Measurements from ENCODE around the gene MARS1.

The MARS1 gene

DNA sequence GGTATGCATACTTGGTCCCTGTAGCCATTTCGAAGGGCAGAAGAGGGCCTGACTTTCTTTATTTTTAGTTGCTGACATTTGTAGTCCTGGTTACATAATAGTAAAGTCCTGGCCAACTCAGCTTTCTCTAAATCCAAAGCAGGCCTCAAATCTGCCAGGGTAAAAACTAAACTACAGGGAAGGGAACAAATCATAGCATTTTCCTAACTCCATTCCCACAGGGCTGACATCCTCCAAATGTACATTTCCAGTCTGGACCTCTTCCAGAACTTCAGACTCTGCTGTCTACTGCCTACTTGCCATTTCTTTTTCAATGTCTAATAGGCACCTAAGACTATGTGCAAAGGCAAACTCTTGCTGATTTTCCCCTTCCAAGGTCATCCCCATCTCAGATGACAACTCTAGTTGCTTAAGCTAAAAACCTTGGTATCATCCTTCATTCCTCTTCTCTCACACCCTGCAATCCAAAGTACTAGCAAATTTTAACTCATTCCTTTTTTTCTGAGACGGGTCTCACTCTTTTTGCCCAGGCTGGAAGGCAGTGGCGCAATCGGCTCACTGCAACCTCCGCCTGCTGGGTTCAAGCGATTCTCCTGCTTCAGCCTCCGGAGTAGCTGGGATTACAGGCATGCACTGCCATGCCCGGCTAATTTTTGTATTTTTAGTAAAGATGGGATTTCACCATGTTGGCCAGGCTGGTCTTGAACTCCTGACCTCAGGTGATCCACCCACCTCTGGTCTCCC lies 30.5 kb downstream of the MARS1 start:
- no peak for DNase-seq

DNA sequence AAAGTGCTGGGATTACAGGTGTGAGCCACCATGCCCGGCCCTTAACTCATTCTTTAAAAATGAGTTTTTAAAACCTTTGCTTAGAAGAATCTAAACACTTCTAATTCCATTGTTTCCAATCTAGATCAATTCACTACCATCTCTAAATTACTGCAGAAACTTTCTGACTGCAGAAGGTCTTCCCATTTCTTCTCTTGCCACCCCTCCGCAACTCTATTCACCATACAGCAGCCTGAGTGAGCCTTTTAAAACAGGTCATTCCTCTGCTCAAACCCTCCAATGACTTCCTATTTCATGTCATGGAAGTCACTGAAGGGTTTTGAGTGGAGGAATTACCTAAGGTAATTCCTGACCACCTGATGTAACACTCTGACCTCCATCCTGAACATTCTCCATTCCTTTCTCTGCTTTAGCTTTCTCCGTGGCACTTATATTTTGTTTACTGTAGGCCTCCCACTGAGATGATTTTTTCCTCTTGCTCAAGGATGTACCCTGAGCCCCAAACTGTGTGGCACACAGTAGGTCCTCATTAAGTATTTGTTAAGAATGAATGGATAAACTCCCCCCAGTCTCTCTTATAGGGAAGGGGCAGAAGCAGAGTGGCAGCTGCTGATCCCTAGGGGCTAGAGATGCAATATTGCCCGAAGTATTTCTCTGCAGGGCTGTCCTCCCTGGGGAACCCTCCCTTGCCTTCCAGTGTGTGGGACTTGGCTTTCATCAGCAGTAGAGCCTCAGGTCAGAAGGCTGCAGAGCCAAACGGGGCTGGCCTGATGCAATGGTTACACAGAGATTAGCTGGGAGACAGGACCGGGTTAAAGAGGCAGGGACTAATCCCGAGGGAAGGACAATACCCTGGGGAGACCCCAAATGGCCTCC lies 31.3 kb downstream of the MARS1 start:
- no peak for DNase-seq

- no peak for DNase-seq
These were observed 31.9 kb downstream of the MARS1 start for GRCh38 chr12:57519796-57520052.

DNA sequence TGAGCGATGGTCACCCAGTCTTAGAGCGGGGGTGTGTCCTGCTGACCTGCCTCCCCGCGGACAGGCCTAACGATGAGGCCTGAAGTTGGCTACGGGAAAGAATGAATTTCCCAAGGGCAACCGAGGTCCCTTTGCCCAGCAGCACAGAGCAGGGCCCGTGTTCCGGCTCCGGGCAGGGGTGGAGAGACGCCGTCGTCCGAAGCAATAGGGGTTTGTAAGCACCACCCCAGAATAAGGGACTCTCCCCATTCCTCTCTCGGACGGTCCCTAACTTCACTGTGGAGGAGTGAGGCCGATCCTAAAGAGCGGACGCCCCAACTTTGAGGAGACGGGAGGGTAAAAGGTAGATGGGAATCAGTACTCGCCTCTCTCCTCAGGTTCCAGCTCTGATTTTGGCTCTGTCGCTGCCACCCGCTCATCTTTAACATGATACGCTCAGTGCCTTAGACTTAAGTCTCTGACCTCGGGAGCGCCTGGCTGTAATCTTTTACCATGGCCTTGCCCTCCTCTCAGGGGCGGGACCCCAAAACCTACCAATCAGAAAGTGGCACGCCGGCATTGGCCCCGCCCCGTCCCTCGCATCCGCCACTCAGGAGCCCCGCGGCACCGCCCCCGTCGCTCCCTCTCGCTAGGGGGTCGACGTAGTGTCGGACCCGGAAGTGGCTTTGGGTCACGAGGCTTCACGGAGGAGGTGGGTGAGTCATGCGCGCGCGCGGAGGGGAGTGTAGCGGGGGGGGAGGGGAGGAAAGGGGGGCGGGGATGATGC lies 32.4 kb downstream of the MARS1 start, which contains the start of gene DDIT3:
TSS of gene DDIT3 (minus strand) at position 462 of the 766 bp plus-strand sequence. CDS start 3,108 bp downstream, outside the sequence.
- DNase-seq, result peak; percentile 81

DNA sequence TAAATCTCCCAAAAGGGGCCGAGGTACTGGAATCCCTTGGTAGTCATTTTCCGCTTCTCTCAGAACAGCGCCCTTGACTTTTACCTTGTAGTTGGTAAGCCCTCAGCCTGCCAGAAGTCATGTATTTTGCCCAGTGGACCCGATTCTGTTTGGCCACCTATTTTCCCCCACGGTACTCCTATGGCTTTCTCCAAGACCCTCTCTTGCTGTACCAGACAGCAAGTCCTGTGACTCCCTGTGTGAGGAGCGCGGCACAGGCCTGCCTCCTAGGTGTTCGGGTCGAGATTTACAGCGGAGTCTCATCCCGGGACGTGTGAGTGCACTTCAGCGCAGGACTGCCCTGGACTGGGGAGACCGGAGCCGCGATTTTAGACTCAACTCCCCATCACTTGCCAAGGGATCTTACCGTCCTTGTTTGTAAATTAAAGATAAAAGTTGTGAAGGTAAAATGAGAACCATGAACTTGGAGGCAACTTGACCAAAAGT lies 33.7 kb downstream of the MARS1 start:
- DNase-seq, result no peak

GRCh38 chr12:57522011-57522886 lies 34.4 kb downstream of the MARS1 start, which contains the start of gene MBD6:
Gene MBD6, plus strand, starts transcription at chr12:57522824. Its CDS starts 1,480 bp downstream, at chr12:57524304.
- DNase-seq, result peak; percentile 99

GRCh38 chr12:57522887-57523705 lies 35.2 kb downstream of the MARS1 start:
- no peak for DNase-seq

DNA sequence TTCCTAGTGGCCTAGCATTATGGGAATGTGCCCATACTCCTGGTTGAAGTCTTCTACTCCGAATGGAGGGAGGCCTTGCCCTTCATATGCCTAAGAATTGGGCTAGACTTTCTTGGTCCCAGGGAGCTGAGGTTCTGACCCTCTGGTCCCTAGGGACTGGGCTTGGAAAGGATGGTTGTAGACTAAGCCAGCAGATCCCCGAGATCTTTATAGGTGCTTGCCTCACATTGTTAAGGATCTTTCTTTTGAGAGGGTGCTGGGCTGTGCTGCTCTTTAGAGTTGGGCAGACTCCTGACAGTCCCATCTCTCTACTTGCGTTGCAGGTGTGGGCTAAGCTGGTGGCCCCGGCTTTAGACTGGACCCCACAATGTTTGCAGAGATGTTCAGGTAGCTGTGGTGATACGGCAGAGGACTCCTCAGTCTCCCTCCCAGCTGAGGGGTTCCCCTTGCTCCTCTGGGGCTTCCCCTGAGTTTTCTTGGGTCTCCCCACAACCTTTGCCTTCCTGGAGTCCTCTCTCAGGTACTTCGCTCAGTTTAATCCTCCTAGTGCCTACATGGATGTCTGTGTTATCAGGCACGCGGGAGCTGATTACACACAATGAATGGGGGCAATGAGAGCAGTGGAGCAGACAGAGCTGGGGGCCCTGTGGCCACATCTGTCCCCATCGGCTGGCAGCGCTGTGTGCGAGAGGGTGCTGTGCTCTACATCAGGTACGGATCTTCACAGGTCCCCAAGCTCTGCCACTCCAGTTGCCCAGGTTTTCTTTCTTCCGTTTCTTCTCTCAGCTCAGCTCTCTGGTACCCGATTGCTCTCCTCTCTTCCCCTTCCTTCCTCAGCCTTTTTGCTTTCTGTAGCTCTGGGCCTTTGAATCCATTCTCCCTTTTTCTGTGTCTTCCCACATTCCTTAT lies 36.1 kb downstream of the MARS1 start:
- DNase-seq, result no peak

GRCh38 chr12:57524814-57525614 lies 37.1 kb downstream of the MARS1 start:
- no peak for DNase-seq

DNA sequence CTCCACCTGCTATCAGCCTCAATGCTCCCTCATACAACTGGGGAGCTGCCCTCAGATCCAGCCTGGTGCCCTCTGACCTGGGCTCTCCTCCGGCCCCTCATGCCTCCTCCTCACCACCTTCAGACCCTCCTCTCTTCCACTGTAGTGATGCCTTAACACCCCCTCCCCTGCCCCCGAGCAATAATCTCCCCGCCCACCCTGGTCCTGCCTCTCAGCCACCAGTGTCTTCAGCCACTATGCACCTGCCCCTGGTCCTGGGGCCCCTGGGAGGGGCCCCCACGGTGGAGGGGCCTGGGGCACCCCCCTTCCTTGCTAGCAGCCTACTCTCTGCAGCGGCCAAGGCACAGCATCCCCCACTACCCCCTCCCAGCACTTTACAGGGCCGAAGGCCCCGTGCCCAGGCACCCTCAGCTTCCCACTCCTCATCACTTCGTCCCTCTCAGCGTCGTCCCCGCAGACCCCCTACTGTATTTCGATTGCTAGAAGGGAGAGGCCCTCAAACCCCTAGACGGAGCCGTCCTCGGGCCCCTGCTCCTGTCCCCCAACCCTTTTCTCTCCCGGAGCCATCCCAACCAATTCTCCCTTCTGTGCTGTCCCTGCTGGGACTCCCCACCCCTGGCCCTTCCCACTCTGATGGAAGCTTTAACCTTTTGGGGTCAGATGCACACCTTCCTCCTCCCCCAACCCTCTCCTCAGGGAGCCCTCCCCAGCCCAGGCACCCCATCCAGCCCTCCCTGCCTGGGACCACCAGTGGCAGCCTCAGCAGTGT lies 37.9 kb downstream of the MARS1 start:
- DNase-seq, result no peak

- no peak for DNase-seq
These were observed 38.7 kb downstream of the MARS1 start for GRCh38 chr12:57526477-57527126.

GRCh38 chr12:57527184-57527583 lies 39.3 kb downstream of the MARS1 start:
- DNase-seq, result no peak

GRCh38 chr12:57528176-57528575 lies 40.3 kb downstream of the MARS1 start:
- DNase-seq, result no peak

DNA sequence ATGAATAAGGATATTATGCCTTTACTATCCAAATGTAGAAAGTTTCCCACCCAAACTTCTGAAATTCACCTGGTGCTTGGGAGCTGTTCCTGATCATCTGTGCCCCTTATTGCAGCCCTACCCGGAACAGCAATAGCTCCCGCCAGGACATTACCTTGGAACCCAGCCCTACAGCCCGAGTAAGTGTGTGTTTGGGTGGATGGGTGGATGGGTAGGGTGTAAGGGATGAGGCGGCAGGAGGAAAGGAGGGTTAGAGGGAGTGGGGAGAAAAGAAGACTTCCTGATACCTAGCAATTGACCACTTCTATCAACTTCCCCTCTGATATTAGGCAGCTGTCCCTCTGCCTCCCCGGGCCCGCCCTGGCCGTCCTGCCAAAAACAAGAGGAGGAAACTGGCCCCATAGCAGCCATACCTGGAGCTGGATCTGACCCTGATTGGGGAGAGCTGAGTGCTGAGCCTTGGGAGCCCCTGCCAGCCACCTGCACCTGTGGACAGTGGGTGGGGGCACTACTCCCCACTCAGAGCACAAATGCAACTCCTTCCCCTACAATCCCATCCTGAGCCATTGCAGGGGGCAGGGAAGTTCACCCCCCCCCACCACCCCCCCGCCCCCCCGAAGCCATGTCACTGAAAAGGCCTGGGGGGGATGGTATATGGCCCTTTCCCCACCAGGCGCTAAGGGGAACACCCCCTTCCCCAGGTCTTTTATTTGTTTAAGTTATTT lies 41.1 kb downstream of the MARS1 start:
- DNase-seq, result no peak

DNA sequence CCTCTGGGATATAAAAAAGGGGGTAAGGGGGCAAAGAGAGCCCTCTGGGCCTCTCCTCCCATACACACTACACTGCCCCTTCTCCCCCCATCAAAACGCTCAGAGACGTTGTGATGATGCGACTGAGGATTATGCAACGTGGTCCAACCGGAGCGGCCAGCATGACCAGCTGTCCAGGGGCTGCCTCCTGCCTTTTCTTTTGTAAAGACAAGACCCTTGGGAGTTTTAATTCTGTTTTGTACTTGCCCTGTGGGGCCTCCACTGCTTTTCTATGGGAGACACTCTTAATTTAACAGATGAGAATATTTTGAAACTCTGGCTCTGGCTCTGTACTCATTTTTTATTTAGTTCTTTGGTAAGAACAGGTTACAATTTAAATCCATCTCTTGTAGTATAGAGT lies 42.0 kb downstream of the MARS1 start:
- no peak for DNase-seq

DNA sequence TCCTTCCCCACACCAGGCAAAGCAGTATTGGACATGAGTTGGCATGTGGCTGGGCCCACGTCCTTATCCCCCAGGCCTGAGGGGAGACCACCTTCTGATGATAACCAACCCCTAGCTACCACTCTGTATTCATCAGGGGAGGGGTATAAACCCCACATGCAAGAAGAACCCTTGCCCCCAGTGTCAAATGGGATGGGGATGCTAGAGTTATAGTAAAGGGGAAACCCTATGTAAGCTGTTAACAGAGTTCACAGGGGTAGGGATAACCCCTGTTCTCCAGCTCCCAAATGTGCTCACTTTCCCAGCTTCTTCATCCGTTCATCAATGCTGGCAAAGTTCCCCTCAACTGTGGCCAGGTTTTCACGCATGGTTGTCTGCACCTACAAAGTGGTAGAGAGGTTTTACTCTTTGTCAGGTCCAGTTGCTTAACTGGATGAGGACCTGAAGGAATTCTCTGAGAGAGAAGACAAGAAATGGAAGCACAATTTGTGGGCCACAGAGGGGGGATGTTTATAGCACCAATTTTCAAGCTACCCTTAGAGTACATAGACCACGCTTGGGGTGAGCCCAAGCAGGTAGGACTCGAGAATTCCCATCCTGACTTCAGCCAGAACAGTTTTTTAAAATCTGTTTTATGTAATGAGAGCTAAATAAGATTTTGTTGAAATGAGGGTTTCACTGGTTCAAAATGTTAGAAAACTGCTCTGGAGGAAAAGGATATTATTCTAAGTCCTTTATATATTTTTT lies 42.7 kb downstream of the MARS1 start:
- no peak for DNase-seq

- DNase-seq, result no peak
These were observed 44.0 kb downstream of the MARS1 start for GRCh38 chr12:57531836-57532235.
